ENCODE measurements around the gene MCC.

GRCh38 chr5:113230711-113231652 is 257.3 kb downstream of the MCC start:
- TF ChIP-seq ZNF274 (IDR thresholded peaks at IDR 0.05; ENCODE audit: low read depth, low read length) (no peak), YY1 (IDR thresholded peaks at IDR 0.05; ENCODE audit: insufficient read depth, insufficient read length) (no peak)
